K562 (cell line): Measurements from ENCODE around the gene SLC37A2. TPM values are rescaled to one million over a fixed set of nuclear protein-coding genes. Genes with fewer than 3 reads are reported as not detected.

ENCODE experiments used
- ATAC-seq: fragments of 200-7000 bp; cut with Tn5 transposase; 3 replicates; pipeline ENCODE4 v1.9.1; 2020; ENCODE audit warnings: moderate library complexity
- BruUV-seq: library from RNA; stranded (reverse); fragments of 400-500 nt; replicated peaks from 2 replicates; lab custom pipeline; 2021; lab: Mats Ljungman, UMichigan
- CTCF ChIA-PET: fragments of 300-600 bp; formaldehyde crosslinking; extraction: SDS; loops from one replicate; lab custom pipeline; 2021; ENCODE audit warnings: low intra/inter-chr PET ratio; lab: Yijun Ruan, JAX
- POLR2A ChIA-PET: fragments of 300-600, 350-650 bp; sonication (Branson Sonifier 250); formaldehyde crosslinking; extraction: SDS; loops from one replicate; lab custom pipeline; 2021; ENCODE audit warnings: antibody characterized with exemption, inconsistent platforms; lab: Yijun Ruan, JAX
- DNase-seq, 4 experiments: peaks; one replicate each; pipeline versions ENCODE4 v3.0.0 to v3.0.0-alpha.2; 2011 to 2018; ENCODE audit warnings: low spot score in 3 of 4, mixed read lengths in 3 of 4; ENCODE audit errors: extremely low read depth in 1 of 4
- FAIRE-seq: peaks from 2 replicates; lab custom pipeline; 2011; peaks lifted over from hg19 to GRCh38; lab: Jason Lieb, UNC
- H2AFZ ChIP-seq: 2 replicates; pipeline ENCODE4 v1.6.0; 2011; ENCODE audit warnings: low read depth, low read length, control low read depth, inconsistent platforms
- H3K27ac ChIP-seq: fragments of 200-600 bp; 3 replicates; pipeline ENCODE4 v1.8.0; 2011; ENCODE audit warnings: low read depth, mild to moderate bottlenecking, control low read depth, inconsistent platforms, low read length, moderate library complexity, mixed read lengths; ENCODE audit errors: extremely low read depth
- H3K27me3 ChIP-seq, 2 experiments: fragments of 300-600 bp in 1 of 2; 2 replicates in 1 of 2; 3 replicates in 1 of 2; pipeline versions ENCODE4 v1.6.0 to v1.8.0; 2011; ENCODE audit warnings: inconsistent platforms in 2 of 2, low read length in 2 of 2, mild to moderate bottlenecking in 1 of 2, mixed read lengths in 1 of 2, moderate library complexity in 1 of 2; ENCODE audit not compliant: control insufficient read depth in 2 of 2, insufficient read depth in 2 of 2
- H3K36me3 ChIP-seq: fragments of 300-600 bp; 3 replicates; pipeline ENCODE4 v1.8.0; 2011; ENCODE audit warnings: mild to moderate bottlenecking, low read length, inconsistent platforms; ENCODE audit not compliant: control insufficient read depth, insufficient read depth
- H3K4me1 ChIP-seq, 2 experiments: fragments of 200-600 bp in 1 of 2; replicated peaks in 1 of 2; 2 replicates in 1 of 2; 3 replicates in 1 of 2; pipeline versions ENCODE4 v1.5.1 to v1.8.0; 2011; ENCODE audit warnings: inconsistent platforms in 2 of 2, low read length in 2 of 2, mild to moderate bottlenecking in 1 of 2, mixed read lengths in 1 of 2, moderate library complexity in 1 of 2; ENCODE audit not compliant: control insufficient read depth in 2 of 2, insufficient read depth in 2 of 2
- H3K4me2 ChIP-seq: 2 replicates; pipeline ENCODE4 v1.6.1; 2011; ENCODE audit warnings: low read length, control low read depth, inconsistent platforms, mixed read lengths; ENCODE audit not compliant: insufficient read depth
- H3K4me3 ChIP-seq: fragments of 200-600 bp; sonication (generic), shearing (Covaris generic); 2 replicates; pipeline ENCODE4 v1.5.1; 2016; ENCODE audit warnings: control low read depth, inconsistent platforms
- H3K79me2 ChIP-seq: fragments of 200-600 bp; 3 replicates; pipeline ENCODE4 v1.8.0; 2011; ENCODE audit warnings: low read length, inconsistent platforms; ENCODE audit not compliant: control insufficient read depth, insufficient read depth
- H3K9ac ChIP-seq, 2 experiments: 2 replicates each; pipeline versions ENCODE4 v1.6.0 to v1.6.1; 2011; ENCODE audit warnings: low read depth in 2 of 2, low read length in 2 of 2, control low read depth in 1 of 2, inconsistent platforms in 1 of 2, mild to moderate bottlenecking in 1 of 2, mixed read lengths in 1 of 2; ENCODE audit not compliant: insufficient read depth in 1 of 2
- H3K9me1 ChIP-seq: one replicate; pipeline ENCODE4 v1.6.0; 2011; ENCODE audit warnings: inconsistent platforms, mild to moderate bottlenecking, low read length, moderate library complexity; ENCODE audit not compliant: control insufficient read depth, insufficient read depth
- H3K9me3 ChIP-seq: replicated peaks from 2 replicates; pipeline ENCODE4 v1.5.1; 2011; ENCODE audit warnings: low read depth, low read length, inconsistent platforms; ENCODE audit not compliant: control insufficient read depth, insufficient read depth
- H4K20me1 ChIP-seq: replicated peaks from 2 replicates; pipeline ENCODE4 v1.6.1; 2011; ENCODE audit warnings: low read length, inconsistent platforms, mixed read lengths; ENCODE audit not compliant: control insufficient read depth, insufficient read depth
- CHAMP1 ChIP-seq: fragments of 450-650 bp; IDR thresholded peaks from 2 replicates; pipeline ENCODE4 v1.6.1; 2016; ENCODE audit warnings: mild to moderate bottlenecking
- DEAF1 ChIP-seq: fragments of 450-650 bp; formaldehyde crosslinking; IDR thresholded peaks from 2 replicates; pipeline ENCODE4 v1.4.0; 2020; ENCODE audit warnings: mild to moderate bottlenecking, moderate library complexity
- EP400 ChIP-seq: fragments of 450-650 bp; IDR thresholded peaks from 2 replicates; pipeline ENCODE4 v1.6.1; 2017; ENCODE audit warnings: antibody characterized with exemption, mild to moderate bottlenecking, moderate library complexity
- SMAD3 ChIP-seq: fragments of 450-650 bp; formaldehyde crosslinking; conservative IDR thresholded peaks from 2 replicates; pipeline ENCODE4 v1.4.0; 2020; ENCODE audit warnings: mild to moderate bottlenecking
- TEAD1 ChIP-seq, 2 experiments: fragments of 450-650 bp in 1 of 2; sonication (generic) in 1 of 2; formaldehyde crosslinking; IDR thresholded peaks; 2 replicates each; pipeline versions ENCODE4 v1.4.0 to v1.8.0; 2020 to 2022; ENCODE audit warnings: mild to moderate bottlenecking in 2 of 2, missing genetic modification reagents in 1 of 2
- ZBTB49 ChIP-seq: sonication (generic); formaldehyde crosslinking; IDR thresholded peaks from 2 replicates; pipeline ENCODE4 v1.8.0; 2022; ENCODE audit warnings: missing genetic modification reagents, mild to moderate bottlenecking, borderline replicate concordance
- ZNF174 ChIP-seq: fragments of 250-450 bp; sonication (Bioruptor Pico); IDR thresholded peaks from 2 replicates; pipeline ENCODE4 v1.4.0; 2020; ENCODE audit warnings: mild to moderate bottlenecking
- ZNF239 ChIP-seq: fragments of 250-450 bp; sonication (Bioruptor Pico); IDR thresholded peaks from 2 replicates; pipeline ENCODE4 v1.4.0; 2020; ENCODE audit warnings: mild to moderate bottlenecking
- ZNF253 ChIP-seq: fragments of 250-450 bp; sonication (Bioruptor Pico); conservative IDR thresholded peaks from 2 replicates; pipeline ENCODE4 v1.6.1; 2021; ENCODE audit warnings: mild to moderate bottlenecking
- WGBS: fragments of 100-300 bp; shearing (Covaris generic); methylation state at CpG from one replicate; pipeline ENCODE4 v1.1.6; 2016; ENCODE audit warnings: low coverage, mixed read lengths; ENCODE audit not compliant: insufficient coverage; ENCODE audit errors: missing lambda C conversion rate; 5-methylcytosine and 5-hydroxymethylcytosine counted together
- in situ Hi-C: fragments of 300-500 bp; cut with MboI; formaldehyde crosslinking; loops from 4 replicates; pipeline ENCODE4 v1.15.0; 2018; ENCODE audit warnings: inconsistent platforms, mixed read lengths
- intact Hi-C: fragments of 100-400 bp; cut with micrococcal nuclease; formaldehyde crosslinking; loops from 2 replicates; pipeline ENCODE4 v1.14.2; 2022
- polyA plus RNA-seq, 8 experiments: library from polyadenylated mRNA; depleted of rRNA in 4 of 8; stranded (reverse) in 5 of 8; unstranded in 3 of 8; fragments of >200 nt; fragmentation: Nextera tagmentation in 2 of 8; fragmentation: Illumina TruSeq in 1 of 8; extraction: Ambion mirVana in 2 of 8; extraction: Trizol in 1 of 8; gene quantifications; 2 replicates each; pipeline versions ENCODE4 v1.2.1 to v1.2.3, GENCODE V29; 2011 to 2014; ENCODE audit warnings: inconsistent platforms in 1 of 8, missing spikeins in 1 of 8
- total RNA-seq, 7 experiments: library from RNA; depleted of rRNA in 6 of 7; stranded (reverse); fragments of >200 nt in 6 of 7; fragmentation: Illumina TruSeq in 2 of 7; extraction: Trizol in 2 of 7; gene quantifications; 2 replicates each; pipeline versions ENCODE4 v1.2.1 to v1.2.3, GENCODE V29; 2011 to 2021; ENCODE audit warnings: low replicate concordance in 1 of 7

Gene SLC37A2
- total and polyA plus RNA-seq, 9 of the 15 experiments (the other 6 are each of a cell fraction or from before 2014, with no cell fraction given), result 0.01 to 1.2 (median 0.52) TPM

- TF ChIP-seq CHAMP1 (no peak), DEAF1 (CRISPR knock-in tag) (no peak)
These were observed 13.4 kb downstream of the SLC37A2 start (continued) for GRCh38 chr11:125076378-125076945.

- in situ Hi-C loops, result no loop called here
- WGBS, result 73% methylated on average over 11 of the region's 11 CpGs
- H2AFZ ChIP-seq, result no peak overlapping the region
- no peaks in the 10 kb centered on the region for H3K36me3 ChIP-seq
- ATAC-seq (no peak), DNase-seq (no peak), FAIRE-seq (no peak)
- H3K79me2 ChIP-seq, result no peaks in the 10 kb centered on the region
- H3K9me3 ChIP-seq, result no peaks in the 10 kb centered on the region
- H3K4me2 ChIP-seq, result no peak overlapping the region
- BruUV-seq, result no TSS peak
- no peak overlapping the region for H3K9ac ChIP-seq
- ChIA-PET POLR2A (interaction anchor here (0.6 to 1.1 kb wide), 3 partner anchors 10 to 279 kb away, joined by 3 read pairs; no protein-coding TSS in a partner anchor), CTCF (no interaction called here)
- H3K9me1 ChIP-seq, result peaks cover 5% of the 10 kb centered on the region
- TF ChIP-seq SMAD3, result no peak
- TF ChIP-seq ZNF239, result no peak
- no peak for TF ChIP-seq ZNF174 (CRISPR knock-in tag)
- TF ChIP-seq TEAD1 (CRISPR knock-in tag; IDR thresholded peaks at IDR 0.05), result no peak
- TF ChIP-seq EP400, result no peak
- TF ChIP-seq ZBTB49 (CRISPR knock-in tag), result no peak
- no peak for TF ChIP-seq ZNF253
- no peaks in the 10 kb centered on the region for H3K27me3 ChIP-seq
- H4K20me1 ChIP-seq, result no peaks in the 10 kb centered on the region
- intact Hi-C loops, result no loop called here
- no peak overlapping the region for H3K27ac ChIP-seq
- no peak overlapping the region for H3K4me3 ChIP-seq
- H3K4me1 ChIP-seq, result peaks cover 29 to 36% of the 10 kb centered on the region in 2 experiments
These were observed 14.9 kb downstream of the SLC37A2 start for GRCh38 chr11:125078016-125078415.
